ENCODE data around the gene TSPY4. TPM values are rescaled to one million over a fixed set of nuclear protein-coding genes. Genes with fewer than 3 reads are reported as not detected.
"Not testable (repeated sequence)": the region's sequence is repeated elsewhere in the genome, so short reads cannot be mapped to it uniquely, and the experiment has no call there.

The TSPY4 gene
- polyA plus RNA-seq (2013, experiment 1 of 4), result not detected
- not detected for polyA plus RNA-seq (2013, experiment 2 of 4)
- polyA plus RNA-seq (2013, experiment 3 of 4), result not detected
- not detected for polyA plus RNA-seq (2013, experiment 4 of 4)

- not testable (repeated sequence) for H3K9me3 ChIP-seq (ENCODE audit: control insufficient read depth, low read length); H3K4me3 ChIP-seq (ENCODE audit: insufficient read depth, low read depth, low read length); H3K27ac ChIP-seq (ENCODE audit: insufficient read depth, low read depth, low read length, poor library complexity, severe bottlenecking); H3K36me3 ChIP-seq (ENCODE audit: control insufficient read depth, insufficient read depth, low read length); H3K4me1 ChIP-seq (ENCODE audit: control insufficient read depth, insufficient read depth, low read length); H3K27me3 ChIP-seq (ENCODE audit: control insufficient read depth, insufficient read depth, low read length, poor library complexity, severe bottlenecking)
- 91 to 95% methylated on average over 7 to 8 of the region's 26 CpGs for WGBS, 2 experiments
Observed at GRCh38 chrY:9337164-9337563, at the start of gene TSPY4. Gene TSPY4 (plus strand): TSS chrY:9337464. CDS start chrY:9337510, 46 bp downstream.

GRCh38 chrY:9320996-9321395 is 16.3 kb upstream of the TSPY4 start:
- Histone ChIP-seq H3K27me3 (ENCODE audit: control insufficient read depth, insufficient read depth, low read length, poor library complexity, severe bottlenecking) (no peaks in the 10 kb centered on the region), H3K27ac (ENCODE audit: insufficient read depth, low read depth, low read length, poor library complexity, severe bottlenecking) (no peak overlapping the region), H3K4me3 (ENCODE audit: insufficient read depth, low read depth, low read length) (no peak overlapping the region), H3K9me3 (ENCODE audit: control insufficient read depth, low read length) (no peaks in the 10 kb centered on the region), H3K36me3 (ENCODE audit: control insufficient read depth, insufficient read depth, low read length) (no peaks in the 10 kb centered on the region), H3K4me1 (ENCODE audit: control insufficient read depth, insufficient read depth, low read length) (no peaks in the 10 kb centered on the region)
- 58 to 70% methylated on average over 6 of the region's 7 CpGs for WGBS, 2 experiments

- not testable (repeated sequence) for H3K27ac ChIP-seq (ENCODE audit: insufficient read depth, low read depth, low read length, poor library complexity, severe bottlenecking); H3K4me1 ChIP-seq (ENCODE audit: control insufficient read depth, insufficient read depth, low read length); H3K27me3 ChIP-seq (ENCODE audit: control insufficient read depth, insufficient read depth, low read length, poor library complexity, severe bottlenecking); H3K36me3 ChIP-seq (ENCODE audit: control insufficient read depth, insufficient read depth, low read length); H3K4me3 ChIP-seq (ENCODE audit: insufficient read depth, low read depth, low read length); H3K9me3 ChIP-seq (ENCODE audit: control insufficient read depth, low read length)
- 95% methylated on average over 9 of the region's 25 CpGs; no CpG with 5 or more reads in 1 of the 2 experiments for WGBS, 2 experiments
Observed at GRCh38 chrY:9357497-9357896, 20.2 kb downstream of the TSPY4 start, which contains the start of gene TSPY8. Gene TSPY8 (plus strand): TSS chrY:9357797. CDS start chrY:9357843, 46 bp downstream.
